HG03196 (cell line): Measurements from ENCODE around the gene MACF1.
A peak's percentile ranks its signal among the peaks of the same experiment; 100 is the strongest.
"Not testable (repeated sequence)": the region's sequence is repeated elsewhere in the genome, so short reads cannot be mapped to it uniquely, and the experiment has no call there.

Experiments used
- ATAC-seq: cut with Tn5 transposase; IDR thresholded peaks from one replicate; pipeline ENCODE4 v1.9.1; 2021; ENCODE audit not compliant: unreplicated experiment

The MACF1 gene

GRCh38 chr1:39204441-39205081 lies at the start of gene MACF1:
TSS of gene MACF1 (plus strand) at chr1:39204695. CDS start at chr1:39205023, 328 bp downstream.
- ATAC-seq: peak; percentile 37

- ATAC-seq: no peak
Observed at GRCh38 chr1:39157304-39157703, 47.2 kb upstream of the MACF1 start.

GRCh38 chr1:39158327-39159086 lies 46.0 kb upstream of the MACF1 start:
- ATAC-seq: no peak

- no peak for ATAC-seq
Observed at GRCh38 chr1:39159224-39160036, 45.1 kb upstream of the MACF1 start.

GRCh38 chr1:39160703-39161102 lies 43.8 kb upstream of the MACF1 start:
- no peak for ATAC-seq

GRCh38 chr1:39161811-39162210 lies 42.7 kb upstream of the MACF1 start:
- ATAC-seq: not testable (repeated sequence)

- no peak for ATAC-seq
Observed at GRCh38 chr1:39163469-39163868, 41.0 kb upstream of the MACF1 start.

- ATAC-seq: no peak
Observed at GRCh38 chr1:39164256-39164655, 40.2 kb upstream of the MACF1 start.

GRCh38 chr1:39165049-39165448 lies 39.4 kb upstream of the MACF1 start:
- ATAC-seq: no peak

- ATAC-seq: no peak
Observed at GRCh38 chr1:39165488-39165887, 39.0 kb upstream of the MACF1 start.

- no peak for ATAC-seq
Observed at GRCh38 chr1:39167632-39168209, 36.8 kb upstream of the MACF1 start.

- ATAC-seq: no peak
Observed at GRCh38 chr1:39168301-39169080, 36.0 kb upstream of the MACF1 start.

- ATAC-seq: no peak
Observed at GRCh38 chr1:39170731-39171667, 33.5 kb upstream of the MACF1 start.

- no peak for ATAC-seq
Observed at GRCh38 chr1:39173119-39173994, 31.1 kb upstream of the MACF1 start.

GRCh38 chr1:39173995-39174380 lies 30.5 kb upstream of the MACF1 start:
- no peak for ATAC-seq

- no peak for ATAC-seq
Observed at GRCh38 chr1:39174390-39175081, 30.0 kb upstream of the MACF1 start.

- no peak for ATAC-seq
Observed at GRCh38 chr1:39177706-39178105, 26.8 kb upstream of the MACF1 start.
